T-cell (primary cell): ENCODE results near the gene BPIFB2. TPM values are rescaled to one million over a fixed set of nuclear protein-coding genes. Genes with fewer than 3 reads are reported as not detected.

Experiments used
- ATAC-seq, 4 experiments: fragments of 200-7000 bp in 3 of 4; fragments of 150-1000 bp in 1 of 4; cut with Tn5 transposase; replicated peaks in 1 of 4; 1 replicate in 3 of 4; 2 replicates in 1 of 4; pipeline ENCODE4 v1.10.0; 2021; ENCODE audit warnings: moderate library complexity in 3 of 4, mild to moderate bottlenecking in 2 of 4, moderate number of reproducible peaks in 1 of 4
- CTCF ChIA-PET, 2 donors: fragments of 300-600 bp; sonication (Branson Sonifier 250); formaldehyde crosslinking; loops; one replicate each; lab custom pipeline; 2022; ENCODE audit warnings: antibody characterized with exemption in 2 of 2; lab: Charles Lee
- POLR2A ChIA-PET, 2 donors: fragments of 300-600 bp; sonication (Branson Sonifier 250); formaldehyde crosslinking; loops; one replicate each; lab custom pipeline; 2022; ENCODE audit warnings: antibody characterized with exemption in 2 of 2; lab: Charles Lee
- DNase-seq, 35 experiments: peaks; one replicate each; pipeline versions ENCODE4 v3.0.0 to v3.0.0-alpha.2; 2013 to 2023
- H3K27ac ChIP-seq: one replicate; pipeline ENCODE4 v1.5.1; 2013; ENCODE audit warnings: low read length
- H3K27me3 ChIP-seq, 2 experiments: replicated peaks in 1 of 2; 1 replicate in 1 of 2; 2 replicates in 1 of 2; pipeline versions ENCODE4 v1.6.1 to v1.7.0; 2013; ENCODE audit warnings: low read length in 1 of 2, mixed read lengths in 1 of 2; ENCODE audit not compliant: control insufficient read depth in 2 of 2, insufficient read depth in 2 of 2; ENCODE audit errors: extremely low read depth in 1 of 2
- H3K36me3 ChIP-seq, 2 donors: 1 replicate in 1 of 2; 2 replicates in 1 of 2; pipeline versions ENCODE4 v1.6.1 to v1.7.0; 2013; ENCODE audit warnings: low read length in 1 of 2; ENCODE audit not compliant: control insufficient read depth in 2 of 2, insufficient read depth in 1 of 2; ENCODE audit errors: extremely low read depth in 1 of 2
- H3K4me1 ChIP-seq, 2 experiments: 1 replicate in 1 of 2; 2 replicates in 1 of 2; pipeline versions ENCODE4 v1.6.1 to v1.7.0; 2013; ENCODE audit warnings: low read length in 2 of 2, mixed read lengths in 1 of 2; ENCODE audit not compliant: insufficient read depth in 2 of 2, control insufficient read depth in 1 of 2; ENCODE audit errors: extremely low read depth in 1 of 2
- H3K4me3 ChIP-seq, 2 donors: 1 replicate in 1 of 2; 2 replicates in 1 of 2; pipeline versions ENCODE4 v1.5.1 to v1.7.0; 2013; ENCODE audit warnings: mild to moderate bottlenecking in 2 of 2, low read length in 1 of 2, moderate library complexity in 1 of 2; ENCODE audit not compliant: control insufficient read depth in 1 of 2; ENCODE audit errors: extremely low read depth in 1 of 2
- H3K9me3 ChIP-seq: 2 replicates; pipeline ENCODE4 v1.7.0; 2013
- H3K27ac Mint-ChIP-seq, 2 donors: one replicate each; pipeline ENCODE4 v1.8.0; 2020 to 2021; ENCODE audit warnings: mild to moderate bottlenecking in 2 of 2, mixed read lengths in 2 of 2
- H3K27me3 Mint-ChIP-seq, 2 donors: one replicate each; pipeline ENCODE4 v1.8.0; 2021 to 2022; ENCODE audit warnings: mixed read lengths in 2 of 2
- H3K36me3 Mint-ChIP-seq: one replicate; pipeline ENCODE4 v1.8.0; 2021; ENCODE audit warnings: mixed read lengths
- H3K4me1 Mint-ChIP-seq, 3 donors: one replicate each; pipeline ENCODE4 v1.8.0; 2020 to 2022; ENCODE audit warnings: mixed read lengths in 3 of 3, mild to moderate bottlenecking in 1 of 3
- H3K4me3 Mint-ChIP-seq, 3 donors: one replicate each; pipeline ENCODE4 v1.8.0; 2020 to 2022; ENCODE audit warnings: mild to moderate bottlenecking in 3 of 3, mixed read lengths in 3 of 3, moderate library complexity in 3 of 3
- H3K9me3 Mint-ChIP-seq, 3 donors: one replicate each; pipeline ENCODE4 v1.8.0; 2020 to 2022; ENCODE audit warnings: mixed read lengths in 3 of 3
- WGBS: methylation state at CpG from one replicate; pipeline ENCODE4 v1.1.5; 2013; ENCODE audit warnings: missing lambda C conversion rate; ENCODE audit not compliant: insufficient coverage; 5-methylcytosine and 5-hydroxymethylcytosine counted together
- total RNA-seq, 35 experiments: library from RNA in 6 of 35; stranded (reverse) in 6 of 35; fragments of 120-200 nt in 1 of 35; gene quantifications; one replicate each; pipeline versions ENCODE4 v1.2.1 to v1.2.4 and lab custom pipeline; 2013 to 2026

The BPIFB2 gene
- total RNA-seq, 5 donors from 2014 or later (not counting 1 experiment from before 2014, with no cell fraction given), result 0.16 to 0.29 (median 0.22) TPM; not detected in 2

DNA sequence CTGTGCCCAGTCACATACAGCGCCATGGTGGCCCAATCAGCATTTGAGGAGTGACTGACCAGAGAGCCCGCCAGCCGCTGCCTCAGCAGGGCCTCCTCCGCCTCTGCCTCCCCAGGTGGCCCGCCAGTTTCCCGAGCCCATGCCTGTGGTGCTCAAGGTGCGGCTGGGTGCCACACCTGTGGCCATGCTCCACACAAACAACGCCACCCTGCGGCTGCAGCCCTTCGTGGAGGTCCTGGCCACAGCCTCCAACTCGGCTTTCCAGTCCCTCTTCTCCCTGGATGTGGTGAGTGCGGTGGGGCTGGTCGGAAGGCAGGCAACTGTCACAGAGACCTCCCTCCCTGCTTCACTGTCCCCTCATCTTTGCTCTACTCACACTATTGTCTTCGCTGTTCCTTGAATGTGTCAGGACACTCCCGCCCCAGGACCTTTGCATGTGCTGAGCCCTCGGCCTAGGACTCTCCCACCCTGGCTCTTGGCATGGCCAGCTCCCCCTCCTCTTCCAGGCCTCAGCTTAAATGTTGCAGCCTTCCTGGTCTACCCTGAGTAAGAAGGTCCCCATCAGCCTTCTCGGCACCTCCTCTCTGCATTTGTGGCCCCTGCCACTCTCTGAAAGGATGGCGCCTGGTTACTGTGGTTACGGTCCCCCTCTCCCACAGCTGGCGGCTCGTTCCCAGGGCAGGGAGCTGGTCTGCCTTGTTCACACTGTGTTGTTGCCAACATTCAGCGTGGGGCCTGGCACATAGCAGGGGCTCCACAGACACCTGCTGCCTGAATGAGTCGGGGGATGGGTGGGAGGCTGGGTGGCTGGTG, 12.2 kb downstream of the BPIFB2 start:
- H3K9me3 ChIP-seq, result no peaks in the 10 kb centered on the region
- peaks cover 0 to 10% of the 10 kb centered on the region in 2 experiments for H3K27me3 ChIP-seq
- ATAC-seq (no peak), DNase-seq (no peak)
- H3K4me3 ChIP-seq, result no peak overlapping the region
- no peak overlapping the region for H3K27ac ChIP-seq
- ChIA-PET POLR2A (no interaction called here), CTCF (no interaction called here)
- Mint-ChIP-seq H3K27ac (no peak overlapping the region), H3K9me3 (no peaks in the 10 kb centered on the region), H3K4me3 (no peak overlapping the region), H3K4me1 (peaks cover 8 to 26% (median 15%) of the 10 kb centered on the region in 3 donors), H3K27me3 (no peaks in the 10 kb centered on the region), H3K36me3 (no peaks in the 10 kb centered on the region)
- peaks cover 0 to 7% of the 10 kb centered on the region in 2 experiments for H3K4me1 ChIP-seq
- 90% methylated on average over 22 of the region's 23 CpGs for WGBS
- H3K36me3 ChIP-seq, result no peaks in the 10 kb centered on the region

DNA sequence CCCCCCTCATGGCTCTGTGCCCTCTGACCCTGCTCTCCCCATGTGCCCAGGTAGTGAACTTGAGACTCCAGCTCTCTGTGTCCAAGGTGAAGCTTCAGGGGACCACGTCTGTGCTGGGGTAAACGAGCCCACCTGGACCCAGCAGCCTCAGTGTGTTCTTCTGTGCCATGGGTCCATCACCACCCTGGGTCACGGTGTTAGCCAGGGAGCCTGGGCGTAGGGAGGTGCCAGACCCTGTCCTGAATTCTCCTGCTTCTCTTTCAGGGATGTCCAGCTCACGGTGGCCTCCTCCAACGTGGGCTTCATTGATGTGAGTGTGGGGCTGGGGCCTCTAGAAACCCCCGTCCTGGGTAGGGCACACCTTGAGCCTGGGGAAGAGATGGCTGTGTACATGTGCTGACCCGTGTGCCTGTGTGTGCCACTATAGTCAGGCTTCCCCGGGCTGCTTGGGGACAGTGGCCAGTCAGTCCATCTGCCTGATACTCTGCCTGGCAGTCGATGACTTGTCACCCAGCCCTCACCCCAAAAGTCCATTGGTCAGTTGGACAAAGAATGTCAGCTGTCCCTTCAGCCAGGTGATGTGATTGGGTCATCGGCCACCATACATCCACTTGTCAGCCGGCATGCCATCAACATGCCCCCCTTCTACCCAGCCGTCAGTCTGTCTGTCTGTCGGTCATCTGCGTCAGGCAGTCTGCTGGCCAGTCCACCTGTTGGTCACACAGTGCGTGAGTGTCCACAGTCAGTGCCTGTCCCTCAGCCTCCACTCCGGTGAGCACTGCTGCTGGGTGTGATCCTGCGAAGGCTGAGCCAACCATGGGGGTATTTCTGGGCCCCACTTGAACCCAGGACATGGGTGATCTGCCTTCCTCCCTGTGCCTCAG, 13.0 kb downstream of the BPIFB2 start:
- no peaks in the 10 kb centered on the region for H3K27me3 Mint-ChIP-seq
- no peak for ATAC-seq
- H3K27ac ChIP-seq, result no peak overlapping the region
- no peak overlapping the region for H3K27ac Mint-ChIP-seq
- H3K9me3 Mint-ChIP-seq, result no peaks in the 10 kb centered on the region
- H3K4me1 ChIP-seq, result peaks cover 0 to 7% of the 10 kb centered on the region in 2 experiments
- peaks cover 8 to 22% (median 9%) of the 10 kb centered on the region in 3 donors for H3K4me1 Mint-ChIP-seq
- H3K36me3 Mint-ChIP-seq, result no peaks in the 10 kb centered on the region
- no peaks in the 10 kb centered on the region for H3K9me3 ChIP-seq
- WGBS, result 87% methylated on average over 16 of the region's 18 CpGs
- CTCF ChIA-PET, result no interaction called here
- DNase-seq, result no peak
- H3K4me3 Mint-ChIP-seq, result no peak overlapping the region
- peaks cover 0 to 10% of the 10 kb centered on the region in 2 experiments for H3K27me3 ChIP-seq
- POLR2A ChIA-PET, result no interaction called here
- H3K36me3 ChIP-seq, result no peaks in the 10 kb centered on the region
- H3K4me3 ChIP-seq, result no peak overlapping the region

DNA sequence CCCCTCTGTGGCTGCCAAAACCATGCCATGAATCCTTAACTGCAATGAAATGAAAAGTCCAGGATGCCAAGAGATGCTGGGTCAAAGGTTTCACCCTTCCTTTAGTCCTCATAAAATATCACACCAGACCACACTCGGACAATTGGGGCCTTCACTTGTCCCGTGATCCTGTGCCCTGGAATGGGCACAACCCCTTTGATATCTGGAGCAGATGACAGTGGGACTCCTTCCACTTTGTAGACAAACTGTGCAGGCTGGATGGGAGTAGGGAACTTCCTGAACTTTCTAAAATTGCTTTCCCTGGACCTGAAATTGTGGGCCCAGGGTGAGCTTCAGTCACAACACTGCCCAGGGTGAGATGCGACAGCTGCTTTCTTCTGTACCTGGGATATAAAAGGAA, 14.4 kb downstream of the BPIFB2 start:
- Histone ChIP-seq H3K9me3 (no peaks in the 10 kb centered on the region), H3K27me3 (peaks cover 0 to 10% of the 10 kb centered on the region in 2 experiments), H3K4me3 (no peak overlapping the region), H3K27ac (no peak overlapping the region), H3K36me3 (no peaks in the 10 kb centered on the region), H3K4me1 (no peaks in the 10 kb centered on the region)
- H3K9me3 Mint-ChIP-seq, result no peaks in the 10 kb centered on the region
- ChIA-PET POLR2A (no interaction called here), CTCF (no interaction called here)
- WGBS, result 100% methylated on average over 1 of the region's 3 CpGs
- peaks cover 2 to 8% (median 3%) of the 10 kb centered on the region in 3 donors for H3K4me1 Mint-ChIP-seq
- no peak overlapping the region for H3K4me3 Mint-ChIP-seq
- no peak for DNase-seq
- no peak overlapping the region for H3K27ac Mint-ChIP-seq
- ATAC-seq, result no peak
- H3K27me3 Mint-ChIP-seq, result no peaks in the 10 kb centered on the region
- H3K36me3 Mint-ChIP-seq, result no peaks in the 10 kb centered on the region

DNA sequence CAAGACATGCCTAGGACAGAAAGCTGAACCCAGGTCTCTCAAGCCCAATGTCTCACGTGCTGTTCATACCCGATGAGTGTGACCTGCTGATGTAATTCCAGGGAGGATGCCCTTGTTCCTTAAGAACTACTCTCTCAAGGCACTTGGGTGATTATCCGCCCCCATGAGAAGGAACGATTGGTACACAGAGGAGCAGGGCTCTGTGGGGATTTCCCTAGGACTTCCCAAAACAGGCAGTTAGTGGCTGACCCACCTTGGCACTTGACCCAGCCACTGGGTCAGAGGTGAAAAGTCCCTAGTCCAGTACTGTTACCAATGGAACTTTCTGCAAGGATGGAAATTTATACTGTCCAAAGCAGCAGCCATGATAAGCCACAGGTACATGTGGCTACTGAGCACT, 14.8 kb downstream of the BPIFB2 start:
- WGBS, result 58% methylated on average over 4 of the region's 4 CpGs
- Histone ChIP-seq H3K9me3 (no peaks in the 10 kb centered on the region), H3K36me3 (no peaks in the 10 kb centered on the region), H3K27ac (no peak overlapping the region), H3K4me1 (no peaks in the 10 kb centered on the region), H3K27me3 (peaks cover 0 to 10% of the 10 kb centered on the region in 2 experiments), H3K4me3 (no peak overlapping the region)
- no peaks in the 10 kb centered on the region for H3K36me3 Mint-ChIP-seq
- H3K27me3 Mint-ChIP-seq, result no peaks in the 10 kb centered on the region
- ATAC-seq (no peak), DNase-seq (no peak)
- CTCF ChIA-PET, result no interaction called here
- H3K9me3 Mint-ChIP-seq, result no peaks in the 10 kb centered on the region
- no peak overlapping the region for H3K27ac Mint-ChIP-seq
- POLR2A ChIA-PET, result no interaction called here
- no peak overlapping the region for H3K4me3 Mint-ChIP-seq
- H3K4me1 Mint-ChIP-seq, result peaks cover 2 to 4% (median 3%) of the 10 kb centered on the region in 3 donors

GRCh38 chr20:33022694-33023438, 15.4 kb downstream of the BPIFB2 start:
- peaks cover 0 to 10% of the 10 kb centered on the region in 2 experiments for H3K27me3 ChIP-seq

More at GRCh38 chr20:33022694-33023438, 15.4 kb downstream of the BPIFB2 start:
- H3K4me1 Mint-ChIP-seq, result peaks cover 0 to 2% (median 0%) of the 10 kb centered on the region in 3 donors
- WGBS, result 69% methylated on average over 6 of the region's 7 CpGs
- ChIA-PET CTCF (no interaction called here), POLR2A (no interaction called here)
- Histone ChIP-seq H3K4me1 (no peaks in the 10 kb centered on the region), H3K36me3 (no peaks in the 10 kb centered on the region), H3K27ac (no peak overlapping the region), H3K4me3 (no peak overlapping the region), H3K9me3 (no peaks in the 10 kb centered on the region)
- H3K9me3 Mint-ChIP-seq, result no peaks in the 10 kb centered on the region
- no peak overlapping the region for H3K27ac Mint-ChIP-seq
- no peaks in the 10 kb centered on the region for H3K27me3 Mint-ChIP-seq
- ATAC-seq (no peak), DNase-seq (no peak)
- H3K4me3 Mint-ChIP-seq, result no peak overlapping the region
- no peaks in the 10 kb centered on the region for H3K36me3 Mint-ChIP-seq
